Measurements from ENCODE around the gene NEU2. TPM values are rescaled to one million over a fixed set of nuclear protein-coding genes. Genes with fewer than 3 reads are reported as not detected.

NEU2 gene
- total and polyA plus RNA-seq, 10 of the 15 experiments (the other 5 are each of a cell fraction or from before 2014, with no cell fraction given): not detected

DNA sequence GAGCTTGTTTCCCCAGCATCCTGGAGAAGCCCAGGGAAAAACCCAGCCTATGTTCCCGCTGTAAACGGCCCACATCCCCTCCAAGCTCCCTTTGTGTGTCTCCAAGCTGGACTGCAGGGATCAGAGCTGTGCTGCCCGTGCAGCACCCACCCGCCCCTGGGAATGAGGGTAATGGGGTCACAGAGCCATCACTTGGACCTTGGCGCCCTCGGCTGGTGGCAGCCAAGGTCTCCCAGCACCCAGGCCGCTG is 27.0 kb downstream of the NEU2 start (continued):
- TF ChIP-seq RELB (IDR thresholded peaks at IDR 0.05; ENCODE audit: low read depth): no peak
- no peak for TF ChIP-seq NFYA (IDR thresholded peaks at IDR 0.05; ENCODE audit: borderline replicate concordance, low read depth, low read length)
- TF ChIP-seq EGR1 (IDR thresholded peaks at IDR 0.05; ENCODE audit: borderline replicate concordance in 1 of 2, low read depth in 2 of 2, low read length in 2 of 2): no peak
- TF ChIP-seq RFX5 (IDR thresholded peaks at IDR 0.05; ENCODE audit: low read depth, low read length): no peak
- TF ChIP-seq, protein P1, sequence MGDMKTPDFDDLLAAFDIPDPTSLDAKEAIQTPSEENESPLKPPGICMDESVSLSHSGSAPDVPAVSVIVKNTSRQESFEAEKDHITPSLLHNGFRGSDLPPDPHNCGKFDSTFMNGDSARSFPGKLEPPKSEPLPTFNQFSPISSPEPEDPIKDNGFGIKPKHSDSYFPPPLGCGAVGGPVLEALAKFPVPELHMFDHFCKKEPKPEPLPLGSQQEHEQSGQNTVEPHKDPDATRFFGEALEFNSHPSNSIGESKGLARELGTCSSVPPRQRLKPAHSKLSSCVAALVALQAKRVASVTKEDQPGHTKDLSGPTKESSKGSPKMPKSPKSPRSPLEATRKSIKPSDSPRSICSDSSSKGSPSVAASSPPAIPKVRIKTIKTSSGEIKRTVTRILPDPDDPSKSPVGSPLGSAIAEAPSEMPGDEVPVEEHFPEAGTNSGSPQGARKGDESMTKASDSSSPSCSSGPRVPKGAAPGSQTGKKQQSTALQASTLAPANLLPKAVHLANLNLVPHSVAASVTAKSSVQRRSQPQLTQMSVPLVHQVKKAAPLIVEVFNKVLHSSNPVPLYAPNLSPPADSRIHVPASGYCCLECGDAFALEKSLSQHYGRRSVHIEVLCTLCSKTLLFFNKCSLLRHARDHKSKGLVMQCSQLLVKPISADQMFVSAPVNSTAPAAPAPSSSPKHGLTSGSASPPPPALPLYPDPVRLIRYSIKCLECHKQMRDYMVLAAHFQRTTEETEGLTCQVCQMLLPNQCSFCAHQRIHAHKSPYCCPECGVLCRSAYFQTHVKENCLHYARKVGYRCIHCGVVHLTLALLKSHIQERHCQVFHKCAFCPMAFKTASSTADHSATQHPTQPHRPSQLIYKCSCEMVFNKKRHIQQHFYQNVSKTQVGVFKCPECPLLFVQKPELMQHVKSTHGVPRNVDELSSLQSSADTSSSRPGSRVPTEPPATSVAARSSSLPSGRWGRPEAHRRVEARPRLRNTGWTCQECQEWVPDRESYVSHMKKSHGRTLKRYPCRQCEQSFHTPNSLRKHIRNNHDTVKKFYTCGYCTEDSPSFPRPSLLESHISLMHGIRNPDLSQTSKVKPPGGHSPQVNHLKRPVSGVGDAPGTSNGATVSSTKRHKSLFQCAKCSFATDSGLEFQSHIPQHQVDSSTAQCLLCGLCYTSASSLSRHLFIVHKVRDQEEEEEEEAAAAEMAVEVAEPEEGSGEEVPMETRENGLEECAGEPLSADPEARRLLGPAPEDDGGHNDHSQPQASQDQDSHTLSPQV (IDR thresholded peaks at IDR 0.05): no peak
- no peak for TF ChIP-seq CBFB (IDR thresholded peaks at IDR 0.05; ENCODE audit: low read depth)
- TF ChIP-seq SIN3A (IDR thresholded peaks at IDR 0.05; ENCODE audit: low read depth, low read length): no peak
- TF ChIP-seq, protein P2, sequence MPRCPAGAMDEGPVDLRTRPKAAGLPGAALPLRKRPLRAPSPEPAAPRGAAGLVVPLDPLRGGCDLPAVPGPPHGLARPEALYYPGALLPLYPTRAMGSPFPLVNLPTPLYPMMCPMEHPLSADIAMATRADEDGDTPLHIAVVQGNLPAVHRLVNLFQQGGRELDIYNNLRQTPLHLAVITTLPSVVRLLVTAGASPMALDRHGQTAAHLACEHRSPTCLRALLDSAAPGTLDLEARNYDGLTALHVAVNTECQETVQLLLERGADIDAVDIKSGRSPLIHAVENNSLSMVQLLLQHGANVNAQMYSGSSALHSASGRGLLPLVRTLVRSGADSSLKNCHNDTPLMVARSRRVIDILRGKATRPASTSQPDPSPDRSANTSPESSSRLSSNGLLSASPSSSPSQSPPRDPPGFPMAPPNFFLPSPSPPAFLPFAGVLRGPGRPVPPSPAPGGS (IDR thresholded peaks at IDR 0.05; ENCODE audit: borderline replicate concordance, insufficient read depth, low read depth, low read length, poor library complexity, severe bottlenecking): no peak
- 0 out of 2 replicates have a peak, but pooled peaks have one; percentile 11 for TF ChIP-seq NR2F1 (conservative IDR thresholded peaks at IDR 0.05)
- TF ChIP-seq BCLAF1 (IDR thresholded peaks at IDR 0.05): no peak
- TF ChIP-seq CTCF (IDR thresholded peaks at IDR 0.05 in 2 of 3, conservative IDR thresholded peaks at IDR 0.05 in 1 of 3; ENCODE audit: control insufficient read depth in 2 of 3, extremely low read depth in 1 of 3, insufficient read depth in 1 of 3, low read depth in 3 of 3, low read length in 3 of 3): peak in 2 of 3 experiments; percentile 17 to 52; a peak in 3 of 6 replicates
- TF ChIP-seq NFXL1 (IDR thresholded peaks at IDR 0.05; ENCODE audit: borderline replicate concordance): no peak
